Measurements from ENCODE around the gene AGPS.
"Not testable (repeated sequence)": the region's sequence is repeated elsewhere in the genome, so short reads cannot be mapped to it uniquely, and the experiment has no call there.

The AGPS gene

GRCh38 chr2:177433402-177433801 lies 40.8 kb downstream of the AGPS start:
- Histone ChIP-seq H3K27ac (no peak overlapping the region), H3K9me3 (ENCODE audit: low read depth, low read length) (peaks cover 10% of the 10 kb centered on the region), H3K4me3 (no peak overlapping the region), H3K36me3 (ENCODE audit: insufficient read depth, low read length) (peaks cover 43% of the 10 kb centered on the region), H3K9ac (ENCODE audit: insufficient read length) (no peak overlapping the region)
- DNase-seq (ENCODE audit: low read depth, low spot score) = no peak
- TF ChIP-seq FOXP2 (optimal IDR thresholded peaks at IDR 0.05; ENCODE audit: control extremely low read depth, extremely low read length, insufficient read depth) (no peak), EZH2 (IDR thresholded peaks at IDR 0.05) (no peak), POLR2AphosphoS5 (IDR thresholded peaks at IDR 0.05; ENCODE audit: borderline replicate concordance, low read depth, low read length) (no peak)

DNA sequence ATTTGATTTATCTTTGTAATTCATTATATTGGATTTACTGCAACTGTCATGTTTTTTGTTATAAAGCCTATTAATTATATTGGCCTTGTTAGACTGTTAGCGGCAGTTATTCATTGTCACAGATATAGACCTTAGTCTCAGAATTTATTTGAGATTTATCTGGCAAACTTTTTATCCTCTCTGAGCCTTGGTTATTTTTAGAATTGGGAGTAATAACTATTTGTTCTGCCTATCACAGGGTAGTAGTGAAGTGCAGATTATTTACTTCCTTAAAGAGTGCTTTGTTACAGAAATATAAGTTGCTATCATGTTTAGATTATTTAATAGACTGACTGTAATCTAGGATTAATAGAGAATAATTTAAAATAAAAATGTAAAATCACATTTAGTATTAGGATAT lies 41.9 kb downstream of the AGPS start:
- Histone ChIP-seq H3K4me3 (no peak overlapping the region), H3K36me3 (ENCODE audit: insufficient read depth, low read length) (peaks cover 44% of the 10 kb centered on the region), H3K27ac (no peak overlapping the region), H3K9me3 (ENCODE audit: low read depth, low read length) (peaks cover 10% of the 10 kb centered on the region), H3K9ac (ENCODE audit: insufficient read length) (no peak overlapping the region)
- DNase-seq (ENCODE audit: low read depth, low spot score) = no peak
- TF ChIP-seq POLR2AphosphoS5 (IDR thresholded peaks at IDR 0.05; ENCODE audit: borderline replicate concordance, low read depth, low read length) (no peak), FOXP2 (optimal IDR thresholded peaks at IDR 0.05; ENCODE audit: control extremely low read depth, extremely low read length, insufficient read depth) (no peak), EZH2 (IDR thresholded peaks at IDR 0.05) (no peak)

- Histone ChIP-seq H3K27ac (peak overlapping the region; percentile 19; the same call in 1 of the 2 replicates), H3K4me3 (no peak overlapping the region), H3K36me3 (ENCODE audit: insufficient read depth, low read length) (peaks cover 27% of the 10 kb centered on the region), H3K9me3 (ENCODE audit: low read depth, low read length) (no peaks in the 10 kb centered on the region), H3K9ac (ENCODE audit: insufficient read length) (no peak overlapping the region)
- TF ChIP-seq EZH2 (IDR thresholded peaks at IDR 0.05) = no peak
- TF ChIP-seq POLR2AphosphoS5 (IDR thresholded peaks at IDR 0.05; ENCODE audit: borderline replicate concordance, low read depth, low read length) = no peak
- no peak for TF ChIP-seq FOXP2 (optimal IDR thresholded peaks at IDR 0.05; ENCODE audit: control extremely low read depth, extremely low read length, insufficient read depth)
- DNase-seq (ENCODE audit: low read depth, low spot score) = no peak
Measured at GRCh38 chr2:177445200-177445599, 52.6 kb downstream of the AGPS start.

GRCh38 chr2:177448031-177448430 lies 55.5 kb downstream of the AGPS start:
- H3K4me3 ChIP-seq = no peak overlapping the region
- no peak for TF ChIP-seq EZH2 (IDR thresholded peaks at IDR 0.05)
- TF ChIP-seq FOXP2 (optimal IDR thresholded peaks at IDR 0.05; ENCODE audit: control extremely low read depth, extremely low read length, insufficient read depth) = no peak
- no peak for TF ChIP-seq POLR2AphosphoS5 (IDR thresholded peaks at IDR 0.05; ENCODE audit: borderline replicate concordance, low read depth, low read length)
- no peak for DNase-seq (ENCODE audit: low read depth, low spot score)
- H3K27ac ChIP-seq = no peak overlapping the region
- no peak overlapping the region for H3K9ac ChIP-seq (ENCODE audit: insufficient read length)
- H3K9me3 ChIP-seq (ENCODE audit: low read depth, low read length) = peaks cover 3% of the 10 kb centered on the region; the same call in 1 of the 2 replicates
- H3K36me3 ChIP-seq (ENCODE audit: insufficient read depth, low read length) = peaks cover 24% of the 10 kb centered on the region

DNA sequence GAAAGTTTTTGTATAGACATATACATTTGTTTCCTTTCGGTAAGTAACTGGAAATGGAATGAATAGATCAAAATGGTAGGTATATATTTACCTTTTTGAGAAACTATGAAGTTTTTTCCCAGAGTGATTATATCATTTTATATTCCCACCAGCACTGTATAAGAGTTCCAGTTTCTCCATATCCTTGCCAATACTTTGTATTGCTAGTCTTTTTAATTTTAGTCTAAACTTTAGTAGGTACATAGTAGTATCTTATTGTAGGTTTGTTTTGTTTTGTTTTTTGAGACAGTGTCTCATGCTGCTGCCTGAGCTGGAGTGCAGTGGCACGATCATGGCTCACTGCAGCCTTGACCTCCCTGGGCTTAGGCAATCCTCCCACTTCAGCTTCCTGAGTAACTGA lies 56.6 kb downstream of the AGPS start:
- Histone ChIP-seq H3K36me3 (ENCODE audit: insufficient read depth, low read length) (peaks cover 18% of the 10 kb centered on the region), H3K9me3 (ENCODE audit: low read depth, low read length) (peaks cover 3% of the 10 kb centered on the region; the same call in 1 of the 2 replicates), H3K9ac (ENCODE audit: insufficient read length) (no peak overlapping the region), H3K4me3 (no peak overlapping the region), H3K27ac (no peak overlapping the region)
- no peak for DNase-seq (ENCODE audit: low read depth, low spot score)
- TF ChIP-seq FOXP2 (optimal IDR thresholded peaks at IDR 0.05; ENCODE audit: control extremely low read depth, extremely low read length, insufficient read depth) = no peak

- peaks cover 13% of the 10 kb centered on the region for H3K36me3 ChIP-seq (ENCODE audit: insufficient read depth, low read length)
- no peak for DNase-seq (ENCODE audit: low read depth, low spot score)
- TF ChIP-seq POLR2AphosphoS5 (IDR thresholded peaks at IDR 0.05; ENCODE audit: borderline replicate concordance, low read depth, low read length) (no peak), EZH2 (IDR thresholded peaks at IDR 0.05) (no peak), FOXP2 (optimal IDR thresholded peaks at IDR 0.05; ENCODE audit: control extremely low read depth, extremely low read length, insufficient read depth) (no peak)
- no peak overlapping the region for H3K4me3 ChIP-seq
- H3K9ac ChIP-seq (ENCODE audit: insufficient read length) = no peak overlapping the region
- peaks cover 3% of the 10 kb centered on the region; the same call in 1 of the 2 replicates for H3K9me3 ChIP-seq (ENCODE audit: low read depth, low read length)
- no peak overlapping the region for H3K27ac ChIP-seq
Measured at GRCh38 chr2:177455187-177455586, 62.6 kb downstream of the AGPS start.

DNA sequence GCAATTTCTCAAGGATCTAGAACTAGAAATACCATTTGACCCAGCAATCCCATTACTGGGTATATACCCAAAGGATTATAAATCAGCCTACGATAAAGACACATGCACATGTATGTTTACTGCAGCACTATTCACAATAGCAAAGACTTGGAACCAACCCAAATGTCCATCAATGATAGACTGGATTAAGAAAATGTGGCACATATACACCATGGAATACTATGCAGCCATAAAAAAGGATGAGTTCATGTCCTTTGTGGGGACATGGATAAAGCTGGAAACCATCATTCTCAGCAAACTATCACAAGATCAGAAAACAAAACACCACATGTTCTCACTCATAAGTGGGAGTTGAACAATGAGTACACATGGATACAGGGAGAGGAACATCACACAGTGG lies 67.2 kb downstream of the AGPS start:
- H3K9me3 ChIP-seq (ENCODE audit: low read depth, low read length); DNase-seq (ENCODE audit: low read depth, low spot score); H3K27ac ChIP-seq; H3K9ac ChIP-seq (ENCODE audit: insufficient read length); H3K36me3 ChIP-seq (ENCODE audit: insufficient read depth, low read length); H3K4me3 ChIP-seq: not testable (repeated sequence)

GRCh38 chr2:177460973-177461585 lies 68.5 kb downstream of the AGPS start:
- Histone ChIP-seq H3K9ac (ENCODE audit: insufficient read length) (no peak overlapping the region), H3K4me3 (no peak overlapping the region), H3K36me3 (ENCODE audit: insufficient read depth, low read length) (peaks cover 17% of the 10 kb centered on the region), H3K9me3 (ENCODE audit: low read depth, low read length) (no peaks in the 10 kb centered on the region), H3K27ac (no peak overlapping the region)
- no peak for DNase-seq (ENCODE audit: low read depth, low spot score)
- no peak for TF ChIP-seq FOXP2 (optimal IDR thresholded peaks at IDR 0.05; ENCODE audit: control extremely low read depth, extremely low read length, insufficient read depth)
- TF ChIP-seq POLR2AphosphoS5 (IDR thresholded peaks at IDR 0.05; ENCODE audit: borderline replicate concordance, low read depth, low read length) = no peak
- no peak for TF ChIP-seq EZH2 (IDR thresholded peaks at IDR 0.05)

GRCh38 chr2:177464549-177464948 lies 72.0 kb downstream of the AGPS start:
- no peak for DNase-seq (ENCODE audit: low read depth, low spot score)
- TF ChIP-seq EZH2 (IDR thresholded peaks at IDR 0.05) = no peak
- H3K9me3 ChIP-seq (ENCODE audit: low read depth, low read length) = no peaks in the 10 kb centered on the region
- no peak overlapping the region for H3K27ac ChIP-seq
- no peak overlapping the region for H3K9ac ChIP-seq (ENCODE audit: insufficient read length)
- H3K4me3 ChIP-seq = no peak overlapping the region
- peaks cover 13% of the 10 kb centered on the region; the same call in 1 of the 2 replicates for H3K36me3 ChIP-seq (ENCODE audit: insufficient read depth, low read length)
